Measurements from ENCODE around the gene HSCB.
"Not testable (repeated sequence)": the region's sequence is repeated elsewhere in the genome, so short reads cannot be mapped to it uniquely, and the experiment has no call there.

The HSCB gene

GRCh38 chr22:28741785-28742561 lies at the start of gene HSCB, which contains the start of gene CHEK2:
Gene HSCB (plus strand): TSS chr22:28742039. CDS start chr22:28742096, 57 bp downstream.
Gene CHEK2 (minus strand): TSS chr22:28741820. CDS start chr22:28734721, 7,099 bp downstream.
- H3K4me1 ChIP-seq (ENCODE audit: control insufficient read depth in 1 of 2, insufficient read depth in 2 of 2, low read length in 2 of 2): peaks cover 0 to 15% of the 10 kb centered on the region in 2 donors
- no peaks in the 10 kb centered on the region for H3K9me3 ChIP-seq (ENCODE audit: control insufficient read depth in 1 of 2, low read length in 2 of 2)

GRCh38 chr22:28693041-28693760 lies 48.6 kb upstream of the HSCB start:
- not testable (repeated sequence) for H3K4me3 ChIP-seq (ENCODE audit: low read depth in 1 of 2, low read length in 2 of 2); H3K36me3 ChIP-seq (ENCODE audit: control insufficient read depth in 1 of 2, insufficient read depth in 2 of 2, low read length in 2 of 2)

More at GRCh38 chr22:28741785-28742561, at the start of gene HSCB, which contains the start of gene CHEK2:
- peak within 1 kb of the TSS; percentile 85 to 92 for H3K4me3 ChIP-seq (ENCODE audit: low read depth in 1 of 2, low read length in 2 of 2)
- H3K36me3 ChIP-seq (ENCODE audit: control insufficient read depth in 1 of 2, insufficient read depth in 2 of 2, low read length in 2 of 2): peaks cover 14 to 30% of the 10 kb centered on the region in 2 donors
- H3K27me3 ChIP-seq (ENCODE audit: low read depth, low read length): no peaks in the 10 kb centered on the region
- peak within 1 kb of the TSS; percentile 97 for H3K27ac ChIP-seq (ENCODE audit: low read length)

GRCh38 chr22:28702891-28703290 lies 38.9 kb upstream of the HSCB start:
- no peaks in the 10 kb centered on the region for H3K4me1 ChIP-seq (ENCODE audit: control insufficient read depth in 1 of 2, insufficient read depth in 2 of 2, low read length in 2 of 2)
- H3K9me3 ChIP-seq (ENCODE audit: control insufficient read depth in 1 of 2, low read length in 2 of 2): no peaks in the 10 kb centered on the region
- no peak overlapping the region for H3K27ac ChIP-seq (ENCODE audit: low read length)
- no peaks in the 10 kb centered on the region for H3K27me3 ChIP-seq (ENCODE audit: low read depth, low read length)
- H3K36me3 ChIP-seq (ENCODE audit: control insufficient read depth in 1 of 2, insufficient read depth in 2 of 2, low read length in 2 of 2): no peaks in the 10 kb centered on the region
- no peak overlapping the region for H3K4me3 ChIP-seq (ENCODE audit: low read depth in 1 of 2, low read length in 2 of 2)

More at GRCh38 chr22:28693041-28693760, 48.6 kb upstream of the HSCB start:
- H3K4me1 ChIP-seq (ENCODE audit: control insufficient read depth in 1 of 2, insufficient read depth in 2 of 2, low read length in 2 of 2); H3K9me3 ChIP-seq (ENCODE audit: control insufficient read depth in 1 of 2, low read length in 2 of 2); H3K27ac ChIP-seq (ENCODE audit: low read length); H3K27me3 ChIP-seq (ENCODE audit: low read depth, low read length): not testable (repeated sequence)

GRCh38 chr22:28703436-28703835 lies 38.4 kb upstream of the HSCB start:
- H3K4me1 ChIP-seq (ENCODE audit: control insufficient read depth in 1 of 2, insufficient read depth in 2 of 2, low read length in 2 of 2): no peaks in the 10 kb centered on the region
- H3K4me3 ChIP-seq (ENCODE audit: low read depth in 1 of 2, low read length in 2 of 2): no peak overlapping the region
- H3K27ac ChIP-seq (ENCODE audit: low read length): no peak overlapping the region
- no peaks in the 10 kb centered on the region for H3K36me3 ChIP-seq (ENCODE audit: control insufficient read depth in 1 of 2, insufficient read depth in 2 of 2, low read length in 2 of 2)
- no peaks in the 10 kb centered on the region for H3K9me3 ChIP-seq (ENCODE audit: control insufficient read depth in 1 of 2, low read length in 2 of 2)
- H3K27me3 ChIP-seq (ENCODE audit: low read depth, low read length): no peaks in the 10 kb centered on the region

- Histone ChIP-seq H3K4me3 (ENCODE audit: low read depth in 1 of 2, low read length in 2 of 2) (no peak overlapping the region), H3K36me3 (ENCODE audit: control insufficient read depth in 1 of 2, insufficient read depth in 2 of 2, low read length in 2 of 2) (no peaks in the 10 kb centered on the region), H3K9me3 (ENCODE audit: control insufficient read depth in 1 of 2, low read length in 2 of 2) (no peaks in the 10 kb centered on the region), H3K4me1 (ENCODE audit: control insufficient read depth in 1 of 2, insufficient read depth in 2 of 2, low read length in 2 of 2) (no peaks in the 10 kb centered on the region), H3K27me3 (ENCODE audit: low read depth, low read length) (no peaks in the 10 kb centered on the region), H3K27ac (ENCODE audit: low read length) (no peak overlapping the region)
Measured at GRCh38 chr22:28706845-28707244, 35.0 kb upstream of the HSCB start.

GRCh38 chr22:28710107-28710506 lies 31.7 kb upstream of the HSCB start:
- Histone ChIP-seq H3K4me1 (ENCODE audit: control insufficient read depth in 1 of 2, insufficient read depth in 2 of 2, low read length in 2 of 2) (no peaks in the 10 kb centered on the region), H3K4me3 (ENCODE audit: low read depth in 1 of 2, low read length in 2 of 2) (no peak overlapping the region), H3K36me3 (ENCODE audit: control insufficient read depth in 1 of 2, insufficient read depth in 2 of 2, low read length in 2 of 2) (peaks cover 3% of the 10 kb centered on the region in 2 donors), H3K27ac (ENCODE audit: low read length) (peak overlapping the region; percentile 86), H3K27me3 (ENCODE audit: low read depth, low read length) (no peaks in the 10 kb centered on the region), H3K9me3 (ENCODE audit: control insufficient read depth in 1 of 2, low read length in 2 of 2) (no peaks in the 10 kb centered on the region)

- peak overlapping the region; percentile 86 for H3K27ac ChIP-seq (ENCODE audit: low read length)
- no peaks in the 10 kb centered on the region for H3K4me1 ChIP-seq (ENCODE audit: control insufficient read depth in 1 of 2, insufficient read depth in 2 of 2, low read length in 2 of 2)
- peaks cover 3% of the 10 kb centered on the region in 2 donors for H3K36me3 ChIP-seq (ENCODE audit: control insufficient read depth in 1 of 2, insufficient read depth in 2 of 2, low read length in 2 of 2)
- no peaks in the 10 kb centered on the region for H3K27me3 ChIP-seq (ENCODE audit: low read depth, low read length)
- H3K4me3 ChIP-seq (ENCODE audit: low read depth in 1 of 2, low read length in 2 of 2): no peak overlapping the region
- H3K9me3 ChIP-seq (ENCODE audit: control insufficient read depth in 1 of 2, low read length in 2 of 2): no peaks in the 10 kb centered on the region
Measured at GRCh38 chr22:28710576-28711191, 31.2 kb upstream of the HSCB start.

GRCh38 chr22:28711341-28711740 lies 30.5 kb upstream of the HSCB start:
- Histone ChIP-seq H3K9me3 (ENCODE audit: control insufficient read depth in 1 of 2, low read length in 2 of 2) (no peaks in the 10 kb centered on the region), H3K4me3 (ENCODE audit: low read depth in 1 of 2, low read length in 2 of 2) (no peak overlapping the region), H3K27ac (ENCODE audit: low read length) (peak overlapping the region; percentile 36), H3K4me1 (ENCODE audit: control insufficient read depth in 1 of 2, insufficient read depth in 2 of 2, low read length in 2 of 2) (no peaks in the 10 kb centered on the region), H3K36me3 (ENCODE audit: control insufficient read depth in 1 of 2, insufficient read depth in 2 of 2, low read length in 2 of 2) (peaks cover 3% of the 10 kb centered on the region in 2 donors), H3K27me3 (ENCODE audit: low read depth, low read length) (no peaks in the 10 kb centered on the region)

- Histone ChIP-seq H3K4me1 (ENCODE audit: control insufficient read depth in 1 of 2, insufficient read depth in 2 of 2, low read length in 2 of 2) (no peaks in the 10 kb centered on the region), H3K27me3 (ENCODE audit: low read depth, low read length) (no peaks in the 10 kb centered on the region), H3K4me3 (ENCODE audit: low read depth in 1 of 2, low read length in 2 of 2) (no peak overlapping the region), H3K9me3 (ENCODE audit: control insufficient read depth in 1 of 2, low read length in 2 of 2) (no peaks in the 10 kb centered on the region), H3K36me3 (ENCODE audit: control insufficient read depth in 1 of 2, insufficient read depth in 2 of 2, low read length in 2 of 2) (peaks cover 3% of the 10 kb centered on the region in 2 donors), H3K27ac (ENCODE audit: low read length) (peak overlapping the region; percentile 36)
Measured at GRCh38 chr22:28711820-28712777, 29.7 kb upstream of the HSCB start.

- peaks cover 3% of the 10 kb centered on the region in 2 donors for H3K36me3 ChIP-seq (ENCODE audit: control insufficient read depth in 1 of 2, insufficient read depth in 2 of 2, low read length in 2 of 2)
- no peaks in the 10 kb centered on the region for H3K9me3 ChIP-seq (ENCODE audit: control insufficient read depth in 1 of 2, low read length in 2 of 2)
- H3K27ac ChIP-seq (ENCODE audit: low read length): no peak overlapping the region
Measured at GRCh38 chr22:28714043-28714628, 27.7 kb upstream of the HSCB start.

More at GRCh38 chr22:28714043-28714628, 27.7 kb upstream of the HSCB start:
- Histone ChIP-seq H3K27me3 (ENCODE audit: low read depth, low read length) (no peaks in the 10 kb centered on the region), H3K4me3 (ENCODE audit: low read depth in 1 of 2, low read length in 2 of 2) (no peak overlapping the region), H3K4me1 (ENCODE audit: control insufficient read depth in 1 of 2, insufficient read depth in 2 of 2, low read length in 2 of 2) (no peaks in the 10 kb centered on the region)
